ENCODE data around the gene CIB1.

Gene CIB1

GRCh38 chr15:90214553-90215196, 19.1 kb downstream of the CIB1 start:
- no peak for DNase-seq (ENCODE audit: low read depth)

- DNase-seq (ENCODE audit: low read depth) = no peak
Observed at GRCh38 chr15:90213818-90214204, 19.9 kb downstream of the CIB1 start.

GRCh38 chr15:90213122-90213817, 20.5 kb downstream of the CIB1 start:
- no peak for DNase-seq (ENCODE audit: low read depth)

GRCh38 chr15:90212221-90213098, 21.3 kb downstream of the CIB1 start:
- no peak for DNase-seq (ENCODE audit: low read depth)

- DNase-seq (ENCODE audit: low read depth) = no peak
Observed at GRCh38 chr15:90211440-90212143, 22.1 kb downstream of the CIB1 start.

GRCh38 chr15:90211009-90211408, 22.7 kb downstream of the CIB1 start:
- no peak for DNase-seq (ENCODE audit: low read depth)

GRCh38 chr15:90210593-90210992, 23.1 kb downstream of the CIB1 start:
- no peak for DNase-seq (ENCODE audit: low read depth)

- DNase-seq (ENCODE audit: low read depth) = no peak
Observed at GRCh38 chr15:90209591-90209990, 24.1 kb downstream of the CIB1 start.

- no peak for DNase-seq (ENCODE audit: low read depth)
Observed at GRCh38 chr15:90208356-90208755, 25.4 kb downstream of the CIB1 start.

- no peak for DNase-seq (ENCODE audit: low read depth)
Observed at GRCh38 chr15:90207252-90207651, 26.5 kb downstream of the CIB1 start.

GRCh38 chr15:90205886-90206285, 27.9 kb downstream of the CIB1 start:
- no peak for DNase-seq (ENCODE audit: low read depth)

GRCh38 chr15:90205050-90205848, 28.5 kb downstream of the CIB1 start:
- no peak for DNase-seq (ENCODE audit: low read depth)

GRCh38 chr15:90203922-90204321, 29.8 kb downstream of the CIB1 start:
- no peak for DNase-seq (ENCODE audit: low read depth)

- DNase-seq (ENCODE audit: low read depth) = no peak
Observed at GRCh38 chr15:90203473-90203872, 30.3 kb downstream of the CIB1 start.

- no peak for DNase-seq (ENCODE audit: low read depth)
Observed at GRCh38 chr15:90202929-90203328, 30.8 kb downstream of the CIB1 start.

- no peak for DNase-seq (ENCODE audit: low read depth)
Observed at GRCh38 chr15:90201944-90202375, 31.8 kb downstream of the CIB1 start.

- peak; percentile 62 for DNase-seq (ENCODE audit: low read depth)
Observed at GRCh38 chr15:90201130-90201943, 32.4 kb downstream of the CIB1 start, which contains the start of gene SEMA4B. Gene SEMA4B, plus strand, starts transcription at chr15:90201330. Its CDS starts 249 bp downstream, at chr15:90201579.

- no peak for DNase-seq (ENCODE audit: low read depth)
Observed at GRCh38 chr15:90200534-90201129, 33.1 kb downstream of the CIB1 start.

- DNase-seq (ENCODE audit: low read depth) = no peak
Observed at GRCh38 chr15:90194655-90195054, 39.1 kb downstream of the CIB1 start.

Data from activated T-cell treated with anti-CD3 and anti-CD28 coated beads for 24 hours (primary cell).